ENCODE measurements around the gene NEMP1.

The NEMP1 gene

DNA sequence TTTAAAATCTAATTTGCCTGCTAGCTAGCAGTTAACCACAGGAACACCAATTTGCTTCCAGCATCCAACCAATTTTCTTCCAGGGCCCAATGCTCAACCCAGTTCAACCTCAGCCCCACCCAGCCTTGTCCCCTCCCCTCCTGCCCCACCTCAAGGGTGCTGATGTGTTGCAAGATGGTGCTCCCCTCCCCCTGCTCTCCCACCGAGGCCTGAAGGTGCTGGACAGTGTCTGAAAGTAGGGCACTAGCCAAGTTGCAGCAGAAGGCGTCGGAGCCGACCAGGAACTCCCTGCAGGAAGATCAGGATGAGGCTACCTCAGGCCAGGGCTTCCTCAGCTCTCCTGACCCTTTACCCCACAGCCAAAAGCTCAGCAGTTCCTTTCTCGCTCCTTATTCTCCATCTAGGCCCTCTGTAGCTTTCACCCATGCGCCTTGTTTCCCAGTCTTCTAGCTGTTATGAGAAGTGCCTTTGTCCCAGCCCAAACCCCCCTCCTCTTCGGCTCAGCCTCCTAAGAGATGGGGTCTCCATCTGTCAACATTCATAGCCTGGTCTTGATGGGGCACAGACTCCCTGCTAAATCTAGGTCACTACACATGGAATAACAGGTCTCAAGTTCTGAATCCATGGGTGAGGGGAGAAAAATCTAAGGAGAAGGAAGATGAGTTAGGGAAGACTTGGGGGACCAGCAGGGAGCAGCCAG, 29.0 kb upstream of the NEMP1 start:
- no peak for DNase-seq (ENCODE audit: low read depth in 3 of 3)

DNA sequence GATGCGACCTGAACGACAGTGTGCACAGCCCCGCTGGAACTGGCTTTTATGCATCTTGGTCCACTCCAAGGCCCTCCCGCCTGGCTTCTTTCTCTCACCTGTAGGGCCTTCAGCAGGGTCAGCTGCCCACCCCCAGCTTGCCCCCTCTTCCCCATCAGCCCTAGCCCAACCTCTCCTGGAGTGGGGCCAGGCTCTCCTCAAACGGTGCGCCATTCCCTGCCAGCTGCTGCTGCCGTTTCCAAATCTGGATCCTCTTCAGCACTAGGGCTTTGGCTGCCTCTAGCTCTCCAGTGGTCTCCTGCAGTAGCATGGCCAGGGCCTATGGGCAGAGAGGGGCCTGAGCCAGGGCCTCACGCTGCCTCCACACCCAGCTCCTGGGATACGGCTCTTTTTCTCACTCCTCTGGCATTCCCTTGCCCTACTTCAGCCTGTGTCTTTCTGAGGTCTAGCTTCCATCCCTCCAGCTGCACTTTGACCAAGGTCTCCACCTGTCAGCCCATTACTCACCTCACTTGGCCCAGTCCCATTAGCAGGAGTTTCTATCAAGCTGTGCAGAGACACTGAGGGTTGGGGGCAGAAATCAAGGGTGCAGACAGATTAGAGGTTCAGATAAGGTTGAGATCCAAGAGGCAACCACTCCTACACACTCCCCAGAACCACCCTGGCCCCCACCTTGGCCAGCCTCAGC, 27.6 kb upstream of the NEMP1 start:
- DNase-seq (ENCODE audit: low read depth in 3 of 3): no peak

GRCh38 chr12:57105011-57105753, 26.6 kb upstream of the NEMP1 start:
- DNase-seq (ENCODE audit: low read depth in 3 of 3): no peak

GRCh38 chr12:57104292-57104910, 25.8 kb upstream of the NEMP1 start:
- DNase-seq (ENCODE audit: low read depth in 3 of 3): no peak

- no peak for DNase-seq (ENCODE audit: low read depth in 3 of 3)
Observed at GRCh38 chr12:57103856-57104255, 25.3 kb upstream of the NEMP1 start.

DNA sequence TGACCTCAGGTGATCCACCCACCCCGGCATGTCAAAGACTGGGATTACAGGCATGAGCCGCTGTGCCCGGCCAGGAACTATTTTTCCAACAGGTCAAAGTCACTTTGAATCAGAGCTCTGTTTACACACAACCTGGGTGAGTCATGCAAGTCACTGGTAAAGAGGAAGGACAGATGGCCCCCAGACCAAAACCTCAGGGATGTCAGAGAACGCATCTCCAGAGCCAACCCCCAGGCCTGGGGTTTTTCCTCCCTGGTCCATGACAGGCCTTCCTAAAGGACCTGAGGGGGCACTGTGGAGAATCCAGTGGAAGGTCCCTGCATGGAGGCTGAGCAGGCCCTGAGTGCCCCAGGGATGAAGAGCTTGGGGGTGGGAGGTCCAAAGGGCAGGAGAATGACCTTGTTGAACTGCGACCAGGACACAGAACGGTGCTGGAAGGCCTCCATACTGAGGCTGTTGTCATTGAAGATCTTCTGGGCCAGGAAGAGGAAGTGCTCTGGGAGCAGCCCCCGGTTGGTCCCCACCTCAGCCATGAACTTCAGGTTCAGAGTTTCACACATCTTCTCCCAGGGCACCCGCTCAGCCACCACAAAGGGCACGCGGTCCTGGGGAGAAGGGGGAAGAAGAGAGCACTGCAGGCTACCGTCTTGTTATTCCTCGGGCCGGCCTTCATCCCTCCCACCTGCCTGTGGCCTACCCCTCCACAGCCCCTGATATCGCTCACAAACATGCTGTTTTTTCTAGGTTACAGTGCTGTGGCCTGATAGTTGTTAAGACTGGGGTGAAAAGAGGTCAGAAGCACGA, 23.5 kb upstream of the NEMP1 start:
- no peak for DNase-seq (ENCODE audit: low read depth in 3 of 3)

DNA sequence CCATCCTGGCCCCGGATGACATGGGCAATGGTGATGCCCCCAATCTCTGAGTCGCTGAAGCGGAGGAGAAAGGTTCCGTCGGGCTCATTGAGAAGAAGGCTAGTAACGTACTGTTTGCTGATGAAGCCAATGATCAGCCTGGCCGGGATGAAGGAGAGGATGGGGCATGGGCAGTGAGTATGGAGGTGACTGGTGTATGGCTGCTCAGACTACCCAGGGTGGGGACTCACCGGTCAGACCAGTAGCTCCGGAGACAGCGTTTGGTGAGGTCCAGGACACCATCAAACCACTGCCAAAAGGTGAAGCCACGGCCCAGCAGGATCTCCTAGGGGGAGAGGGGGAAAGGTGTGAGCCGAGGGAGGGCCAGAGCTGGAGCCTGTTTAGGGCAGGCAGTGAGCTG, 21.2 kb upstream of the NEMP1 start:
- DNase-seq (ENCODE audit: low read depth in 3 of 3): no peak

GRCh38 chr12:57099047-57099714, 20.6 kb upstream of the NEMP1 start:
- DNase-seq (ENCODE audit: low read depth in 3 of 3): no peak

DNA sequence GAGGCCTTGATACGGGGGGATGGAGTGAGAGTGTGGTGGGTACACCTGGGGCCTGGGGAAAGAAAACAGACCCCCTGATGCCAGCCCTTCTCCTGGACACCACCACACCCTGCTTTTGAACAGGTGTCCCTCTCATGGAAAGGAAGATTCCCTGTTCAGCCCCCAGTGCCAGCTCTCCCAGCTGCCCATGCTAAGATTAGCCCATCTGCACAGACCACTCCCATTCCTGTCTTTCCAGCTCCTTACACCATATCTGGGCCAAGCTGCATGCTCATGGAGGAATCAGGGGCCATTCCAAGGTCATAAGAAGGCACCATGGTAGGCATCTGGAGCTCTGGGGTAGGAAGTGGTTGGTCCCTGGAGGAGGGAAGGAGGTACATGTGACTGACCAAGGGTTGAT, 20.0 kb upstream of the NEMP1 start:
- no peak for DNase-seq (ENCODE audit: low read depth in 3 of 3)

GRCh38 chr12:57097554-57097835, 18.9 kb upstream of the NEMP1 start:
- DNase-seq (ENCODE audit: low read depth in 3 of 3): no peak

DNA sequence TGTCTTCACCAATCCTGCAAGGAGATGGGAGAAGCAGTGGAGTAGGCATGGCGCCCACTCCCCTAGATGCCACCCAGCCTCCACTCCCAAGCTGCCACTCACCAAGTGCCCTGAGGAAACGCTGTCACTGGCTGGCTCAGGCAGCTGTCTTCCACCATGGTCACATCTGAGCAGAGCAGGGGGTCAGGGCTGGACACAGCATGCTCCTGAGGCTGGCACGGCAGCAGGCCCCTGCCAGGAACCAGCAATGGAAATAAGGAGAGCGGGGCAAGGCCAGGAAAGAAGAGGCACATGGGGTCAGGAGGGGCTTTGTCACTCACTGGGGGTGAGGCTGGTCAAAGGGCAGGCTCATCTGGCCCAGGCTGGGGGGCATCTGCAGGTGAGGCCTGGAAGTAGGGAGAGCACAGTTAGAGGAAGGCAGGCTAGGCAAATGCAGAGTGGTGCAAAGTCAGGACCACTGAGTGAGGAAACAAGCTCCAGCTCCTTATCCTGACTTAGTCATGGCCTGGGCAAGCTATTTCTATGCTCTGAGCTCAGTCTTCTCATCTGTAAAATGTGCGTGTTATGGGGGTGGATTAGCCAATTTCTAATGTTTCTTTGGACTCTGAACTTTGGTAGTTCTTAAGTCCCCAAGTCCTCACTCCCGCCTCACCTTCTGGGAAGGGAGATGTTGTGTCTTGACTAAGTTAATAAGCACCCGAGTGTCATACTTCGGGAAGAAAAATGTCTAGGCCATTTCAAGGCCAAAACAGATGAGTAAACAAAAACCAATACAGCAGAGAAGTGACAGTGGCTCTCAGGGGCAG, 18.4 kb upstream of the NEMP1 start:
- no peak for DNase-seq (ENCODE audit: low read depth in 3 of 3)

DNA sequence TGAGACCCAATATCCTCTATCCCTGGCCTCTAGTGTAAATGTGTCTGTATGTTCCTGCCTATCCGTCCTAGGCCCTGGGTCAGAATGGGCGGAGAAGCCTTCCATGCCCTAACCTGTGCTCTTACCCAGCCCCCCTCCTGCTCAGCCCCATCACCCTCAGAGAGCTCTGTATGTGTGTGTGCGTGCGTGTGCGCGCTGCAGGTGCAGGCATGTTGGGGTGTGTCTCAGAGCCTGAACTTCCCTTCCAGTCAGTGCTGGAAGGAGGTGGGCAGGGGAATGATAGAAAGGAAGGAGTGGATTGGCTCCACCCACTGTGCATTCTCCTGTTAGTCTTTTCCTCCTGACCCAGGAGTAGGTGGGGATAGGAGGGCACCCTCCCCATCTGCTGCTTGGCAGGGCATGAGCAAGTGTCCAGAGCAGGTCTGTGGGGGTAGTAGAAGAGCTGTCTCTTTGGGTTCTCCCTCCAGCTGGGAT, 17.5 kb upstream of the NEMP1 start:
- DNase-seq (ENCODE audit: low read depth in 3 of 3): no peak

DNA sequence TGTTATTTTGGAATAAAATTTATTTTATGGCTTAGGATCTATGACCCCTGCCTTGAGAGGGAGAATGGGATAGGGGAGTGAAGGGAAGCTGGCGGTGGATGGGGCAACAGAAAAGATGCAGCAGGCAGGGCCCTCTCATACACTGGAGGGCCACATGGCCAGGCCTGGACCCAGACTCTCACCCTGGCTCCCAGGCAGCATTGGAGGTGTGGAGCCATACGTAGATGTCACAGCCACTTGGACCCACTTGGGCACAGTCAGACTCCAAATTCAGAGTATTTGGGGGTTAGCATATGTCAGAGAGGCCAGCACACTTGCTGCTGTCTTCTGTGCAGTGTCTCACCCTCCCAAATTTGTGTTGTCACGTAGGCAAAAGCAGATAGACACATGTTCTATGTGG, 16.8 kb upstream of the NEMP1 start:
- DNase-seq (ENCODE audit: low read depth in 3 of 3): no peak

DNA sequence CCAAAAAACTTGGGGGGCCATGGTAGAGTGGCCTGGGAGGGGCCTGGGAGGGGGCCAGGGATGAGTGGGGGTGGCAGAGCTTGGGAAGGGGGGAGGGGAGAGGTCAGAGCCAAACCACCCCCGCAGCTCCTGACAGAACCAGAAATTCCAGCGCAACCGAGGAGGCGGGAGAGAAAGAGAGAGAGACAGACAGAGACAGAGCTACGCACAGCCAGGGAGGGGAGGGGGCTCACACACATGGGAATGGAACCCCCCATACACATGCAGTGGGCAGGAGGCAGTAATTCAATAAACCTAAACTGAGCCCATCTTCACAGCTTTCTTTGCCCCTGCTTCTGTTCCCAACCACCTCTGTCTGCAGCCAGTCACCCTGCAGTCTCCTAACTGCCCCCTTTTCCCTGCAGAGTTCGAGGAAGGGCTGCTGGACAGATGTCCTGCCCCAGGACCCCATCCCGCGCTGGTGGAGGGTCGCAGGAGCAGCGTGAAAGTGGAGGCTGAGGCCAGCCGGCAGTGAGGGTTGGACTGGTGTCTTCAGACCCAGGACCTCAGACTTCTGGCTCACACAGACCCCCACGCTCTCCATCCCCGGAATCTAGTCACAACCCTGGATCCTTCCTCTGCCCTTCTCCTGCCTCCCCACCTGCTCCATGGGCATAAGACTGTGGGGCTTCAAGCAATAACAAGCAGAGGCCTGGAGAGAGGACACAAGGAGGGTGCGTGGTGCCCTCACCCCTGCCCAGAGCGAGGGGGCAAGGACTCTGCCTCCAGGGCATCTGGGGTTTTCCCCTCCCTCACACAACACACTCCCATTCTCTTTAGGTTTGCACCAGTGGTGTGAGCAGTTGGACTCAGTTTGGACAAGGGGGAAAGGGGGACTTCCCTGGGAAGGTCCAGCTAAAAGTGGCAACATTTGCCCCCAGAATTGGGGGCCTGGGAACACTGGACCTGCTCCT, 15.9 kb upstream of the NEMP1 start:
- DNase-seq (ENCODE audit: low read depth in 3 of 3): no peak

- DNase-seq (ENCODE audit: low read depth in 3 of 3): peak in 2 of 3 donors; percentile 46 to 72
Observed at GRCh38 chr12:57093415-57094207, 15.0 kb upstream of the NEMP1 start.

- DNase-seq (ENCODE audit: low read depth in 3 of 3): no peak
Observed at GRCh38 chr12:57092876-57093414, 14.4 kb upstream of the NEMP1 start.

DNA sequence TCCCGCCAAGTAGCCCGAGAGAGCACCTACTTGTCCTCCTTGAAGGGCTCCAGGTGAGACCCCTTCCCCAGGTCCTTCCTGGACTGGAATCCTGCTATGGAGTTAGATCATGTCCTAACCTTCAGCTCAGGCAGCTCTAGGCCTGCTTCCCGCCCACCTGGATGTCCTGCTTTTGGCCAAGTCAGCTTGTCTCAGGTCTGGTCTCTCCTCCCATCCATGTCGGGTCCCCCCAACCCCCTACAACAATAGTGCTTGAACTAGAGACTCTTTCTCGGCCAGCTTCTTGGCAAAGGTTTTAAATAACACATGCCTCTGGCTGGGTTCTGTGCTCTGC, 13.9 kb upstream of the NEMP1 start:
- DNase-seq (ENCODE audit: low read depth in 3 of 3): no peak

Measured in stimulated activated CD4-positive, alpha-beta T cell treated with anti-CD3 and anti-CD28 coated beads, TNF-alpha, amount 100 ng/mL, for 48 hours (primary cell).